HG03159 (cell line): ENCODE results near the gene SEC31B.

ENCODE experiments used
- ATAC-seq: cut with Tn5 transposase; IDR thresholded peaks from one replicate; pipeline ENCODE4 v1.9.1; 2021; ENCODE audit warnings: mild to moderate bottlenecking, moderate library complexity; ENCODE audit not compliant: unreplicated experiment

SEC31B gene

DNA sequence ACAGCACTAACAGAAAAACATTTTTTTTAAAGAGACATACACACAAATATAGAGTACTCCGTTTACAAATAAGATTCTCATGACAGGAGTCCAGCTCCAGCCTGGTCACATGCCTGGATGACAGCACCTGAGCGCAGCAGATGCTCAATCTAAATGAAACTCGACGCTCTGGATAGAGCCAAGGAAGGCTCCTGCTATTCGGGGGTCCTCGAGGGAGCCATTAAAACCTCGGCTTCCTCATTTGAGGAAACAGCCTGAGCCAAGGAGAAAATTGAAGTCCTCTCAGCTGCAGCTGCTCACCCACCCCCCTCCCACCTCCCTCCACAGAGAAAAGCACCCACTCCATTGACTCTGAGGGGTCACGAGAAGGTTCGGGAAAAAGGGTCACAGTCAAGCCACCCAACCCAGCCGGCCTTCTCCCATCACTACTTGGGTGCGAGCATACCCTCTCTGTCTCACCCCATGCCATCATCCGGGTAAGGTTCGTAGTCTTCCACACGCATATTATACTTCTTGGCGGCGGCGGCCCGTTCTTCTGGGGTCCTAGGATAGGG lies 9.3 kb upstream of the SEC31B start:
- ATAC-seq = no peak

DNA sequence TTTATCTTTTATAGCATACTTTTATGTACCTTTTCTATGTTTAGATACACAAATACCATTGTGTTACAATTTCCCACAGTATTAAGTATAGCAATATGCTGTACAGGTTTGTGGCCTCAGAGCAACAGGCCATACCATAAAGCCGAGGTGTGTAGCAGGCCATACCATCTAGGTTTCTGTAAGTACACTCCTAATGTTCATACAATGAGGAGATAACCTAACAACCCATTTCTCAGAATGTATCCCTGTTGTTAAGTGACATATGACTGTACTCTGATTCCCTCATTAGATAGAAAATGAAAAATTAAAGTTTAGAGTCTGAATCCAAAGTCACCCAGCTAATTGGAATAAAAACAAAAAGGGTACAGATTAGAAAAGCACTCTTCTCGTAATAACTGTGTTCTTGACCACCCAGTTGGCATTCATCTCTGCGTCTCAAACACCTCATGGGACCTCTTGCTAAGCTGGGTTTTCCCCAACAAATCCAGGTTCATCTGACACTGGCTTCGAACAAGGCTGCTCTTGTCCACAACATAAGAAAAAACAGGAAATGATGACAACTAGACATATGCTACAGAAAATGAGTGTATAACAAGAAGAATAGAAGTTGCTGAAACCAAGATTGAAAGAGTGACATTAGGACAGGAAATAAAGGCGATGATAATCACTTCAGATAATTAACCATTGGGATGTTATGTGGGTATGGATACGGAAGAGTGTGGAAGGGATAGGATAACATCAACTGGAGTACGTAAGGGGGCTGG lies 8.6 kb upstream of the SEC31B start:
- no peak for ATAC-seq

DNA sequence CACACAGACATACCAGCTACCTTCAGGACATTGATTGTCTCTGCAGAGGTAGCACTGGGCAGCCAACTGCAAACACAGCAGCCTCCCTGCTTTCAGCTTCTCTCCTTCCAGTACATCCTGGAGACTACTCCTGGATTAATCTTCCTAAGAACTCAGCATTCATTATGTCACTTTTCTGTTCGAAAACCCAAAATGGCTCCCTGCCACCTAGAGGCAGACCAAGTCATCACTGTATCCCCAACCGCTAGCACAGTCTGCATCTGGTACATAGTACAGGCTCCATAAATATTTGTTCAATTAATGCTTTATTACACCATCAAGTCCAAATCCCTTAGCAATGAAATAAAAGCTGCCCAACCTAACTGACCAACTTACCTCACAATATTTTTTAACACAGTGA lies 5.0 kb upstream of the SEC31B start:
- no peak for ATAC-seq

DNA sequence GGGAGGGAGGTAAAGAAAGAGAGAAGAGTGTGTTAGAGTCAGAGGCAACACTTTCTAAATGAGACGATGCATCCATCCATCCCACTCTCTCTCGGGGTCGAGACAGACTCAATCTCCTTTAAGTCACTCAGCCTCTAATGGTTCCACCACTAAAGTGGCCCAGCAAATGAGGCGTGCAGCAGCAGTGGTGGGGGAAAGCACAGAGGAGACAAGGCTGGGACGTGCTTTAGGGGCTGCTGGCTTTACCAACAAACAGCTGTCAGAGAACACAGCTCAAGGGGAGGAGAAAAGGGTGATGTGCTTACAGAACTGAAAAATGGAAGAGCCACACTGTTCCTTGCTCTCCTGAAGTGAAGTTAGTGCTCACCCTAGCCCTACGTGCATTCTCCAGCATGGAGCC lies 4.5 kb upstream of the SEC31B start:
- ATAC-seq = no peak

DNA sequence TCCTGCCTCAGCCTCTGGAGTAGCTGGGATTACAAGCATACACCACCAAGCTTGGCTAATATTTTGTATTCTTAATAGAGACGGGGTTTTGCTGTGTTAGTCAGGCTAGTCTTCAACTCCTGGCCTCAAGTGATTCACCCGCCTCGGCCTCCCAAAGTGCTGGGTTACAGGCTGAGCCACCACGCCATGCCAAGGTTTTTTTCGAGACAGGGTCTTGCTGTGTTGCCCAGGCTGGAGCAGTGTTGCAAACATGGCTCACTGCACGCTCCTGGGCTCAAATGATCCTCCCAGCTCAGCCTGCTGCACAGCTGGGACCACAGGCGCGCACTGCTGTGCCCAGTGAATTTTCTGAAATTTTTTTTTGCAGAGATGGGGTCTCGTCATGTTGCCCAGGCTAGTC lies 3.3 kb upstream of the SEC31B start:
- no peak for ATAC-seq

DNA sequence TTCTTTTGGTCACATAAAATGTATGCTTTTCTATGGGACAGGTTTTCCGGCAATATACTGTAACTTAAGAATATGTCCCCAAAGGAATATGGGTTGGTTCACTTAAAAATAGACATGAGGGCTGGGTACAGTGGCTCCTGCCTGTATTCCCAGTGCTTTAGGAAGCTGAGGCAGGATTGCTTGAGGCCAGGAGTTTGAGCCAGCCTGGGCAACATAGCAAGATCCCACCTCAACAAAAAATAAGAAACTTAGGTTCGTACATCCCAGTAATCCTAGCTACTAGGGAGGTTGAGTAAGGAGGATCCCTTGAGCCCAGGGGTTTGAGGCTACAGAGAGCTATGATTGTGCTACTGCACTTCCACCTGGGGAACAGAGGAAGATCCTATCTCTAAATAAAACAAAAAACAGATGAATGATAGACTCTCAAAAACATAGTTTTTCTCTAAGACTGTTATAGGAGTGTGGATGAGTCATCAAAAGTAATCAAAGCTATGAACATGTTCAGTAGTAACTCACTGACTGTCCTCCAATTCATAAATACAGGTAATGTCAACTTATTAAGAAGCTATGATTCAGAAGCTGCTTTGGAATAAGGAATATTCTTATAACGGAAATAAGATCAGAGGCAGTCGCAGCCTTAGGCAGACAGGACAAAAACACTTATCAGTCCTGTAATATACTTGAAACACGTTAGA lies 2.6 kb upstream of the SEC31B start:
- ATAC-seq = no peak

DNA sequence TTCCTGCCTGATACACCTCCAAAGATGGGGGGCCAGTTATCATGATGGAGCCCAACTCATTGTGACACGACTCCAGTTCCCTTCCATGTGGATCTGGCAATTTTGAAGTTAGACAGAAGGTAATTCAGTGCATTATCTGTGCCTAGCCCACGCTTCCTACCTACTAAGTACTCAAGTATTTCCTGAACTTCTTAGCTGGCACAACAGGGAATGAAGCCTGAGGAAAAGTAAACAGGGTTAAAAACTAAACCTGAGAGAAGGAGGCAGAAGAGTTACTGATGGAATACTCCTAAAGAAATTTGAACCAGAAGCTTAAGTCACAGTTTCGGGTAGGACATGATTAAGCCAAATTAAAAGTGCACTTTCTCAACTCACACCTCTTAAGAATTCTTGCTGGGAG lies 1.1 kb upstream of the SEC31B start:
- ATAC-seq = no peak

DNA sequence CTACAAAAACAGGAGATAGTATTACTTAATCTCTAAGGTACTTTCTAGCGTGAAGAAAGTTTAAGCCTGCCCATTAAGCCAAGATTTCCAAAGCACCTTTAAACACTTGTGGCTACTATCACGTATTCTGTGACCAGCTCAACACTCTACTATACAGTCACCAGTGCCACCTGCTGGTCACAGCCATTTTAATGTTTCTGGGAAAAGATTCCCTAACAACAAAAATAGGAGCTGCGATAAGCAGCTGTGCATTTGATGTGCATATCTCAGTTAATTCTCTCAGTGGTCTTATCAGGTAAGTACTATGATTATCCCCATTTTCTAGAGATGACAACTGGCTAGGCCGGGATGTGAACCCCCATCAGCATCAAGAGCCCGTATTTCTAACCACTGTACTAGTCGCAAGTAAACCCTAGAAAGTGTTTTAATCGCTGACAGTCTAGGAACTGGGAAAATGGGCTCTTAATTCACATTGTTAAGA lies 860 bp downstream of the SEC31B start:
- no peak for ATAC-seq

DNA sequence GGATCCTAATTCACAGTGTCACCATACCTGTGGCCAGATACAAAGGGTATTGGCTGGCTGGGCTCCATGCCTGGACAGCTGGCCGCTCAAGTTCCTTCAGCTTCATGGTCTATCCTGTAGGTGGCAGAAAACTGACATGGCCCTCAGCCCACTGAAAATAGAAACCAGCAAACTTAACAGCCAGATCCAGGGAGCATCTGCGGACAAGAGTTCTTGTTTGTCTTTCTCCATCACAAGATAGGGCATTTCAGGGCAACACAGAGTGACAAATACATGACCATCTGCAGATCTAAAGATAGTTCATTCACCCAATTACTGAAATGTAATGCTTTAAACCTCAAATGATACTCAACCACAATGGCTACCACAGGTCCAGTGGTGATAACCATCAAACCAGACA lies 2.8 kb downstream of the SEC31B start:
- ATAC-seq = no peak

DNA sequence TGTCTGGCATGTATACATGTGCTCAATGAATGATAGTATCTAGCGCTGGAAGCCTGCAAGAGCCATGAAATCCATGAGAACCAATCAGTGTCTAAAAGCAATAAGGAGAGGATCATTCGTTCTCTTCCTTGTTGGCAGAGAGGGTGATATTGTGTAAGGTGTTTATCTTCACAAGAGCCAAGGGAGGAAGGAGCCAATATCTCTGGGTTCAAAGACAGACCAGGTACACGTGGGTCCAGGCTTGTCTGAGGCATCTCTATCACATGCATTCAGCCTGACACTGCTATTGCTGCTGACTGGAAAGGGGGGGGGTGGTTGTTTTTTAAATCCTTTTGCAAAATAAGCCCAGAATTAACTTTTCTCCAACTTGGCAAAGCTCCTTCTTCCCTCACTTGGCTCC lies 4.0 kb downstream of the SEC31B start:
- ATAC-seq = no peak

DNA sequence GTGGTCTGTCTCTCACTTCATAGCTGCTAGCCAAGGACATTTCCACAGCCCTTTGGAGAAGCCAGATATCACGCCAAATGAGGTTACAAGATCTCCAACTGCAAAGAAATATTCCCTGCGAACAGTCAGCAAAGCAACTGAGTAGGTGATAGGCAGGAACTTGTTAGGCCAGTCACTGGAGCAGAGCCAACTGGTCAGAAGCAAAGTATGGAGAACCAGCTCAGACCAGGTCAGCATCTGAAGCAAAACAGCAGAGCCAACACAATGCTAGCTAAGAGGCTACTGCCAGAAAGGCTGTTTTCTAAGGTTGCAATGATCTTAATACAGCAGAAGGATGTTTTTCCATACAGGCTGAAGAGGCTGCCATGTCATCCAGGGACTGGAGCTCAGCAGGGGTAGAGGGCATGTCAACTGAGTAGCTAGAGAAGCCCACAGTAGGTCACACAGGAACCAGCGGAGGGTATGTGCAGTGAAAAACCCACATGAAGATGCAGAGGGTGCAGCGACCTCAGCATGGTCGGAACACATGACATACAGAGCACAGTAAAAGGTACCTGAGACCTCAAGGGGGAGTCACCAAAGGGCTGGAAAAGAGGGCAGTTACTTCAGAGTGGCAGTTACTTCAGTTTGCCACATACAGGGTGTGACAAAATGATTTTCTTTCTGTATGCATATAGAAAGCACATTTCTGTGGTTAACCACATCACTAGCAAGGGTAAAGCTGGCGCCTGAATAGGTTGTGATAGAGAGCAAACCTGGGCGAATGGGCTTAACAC lies 8.9 kb downstream of the SEC31B start:
- ATAC-seq = no peak

DNA sequence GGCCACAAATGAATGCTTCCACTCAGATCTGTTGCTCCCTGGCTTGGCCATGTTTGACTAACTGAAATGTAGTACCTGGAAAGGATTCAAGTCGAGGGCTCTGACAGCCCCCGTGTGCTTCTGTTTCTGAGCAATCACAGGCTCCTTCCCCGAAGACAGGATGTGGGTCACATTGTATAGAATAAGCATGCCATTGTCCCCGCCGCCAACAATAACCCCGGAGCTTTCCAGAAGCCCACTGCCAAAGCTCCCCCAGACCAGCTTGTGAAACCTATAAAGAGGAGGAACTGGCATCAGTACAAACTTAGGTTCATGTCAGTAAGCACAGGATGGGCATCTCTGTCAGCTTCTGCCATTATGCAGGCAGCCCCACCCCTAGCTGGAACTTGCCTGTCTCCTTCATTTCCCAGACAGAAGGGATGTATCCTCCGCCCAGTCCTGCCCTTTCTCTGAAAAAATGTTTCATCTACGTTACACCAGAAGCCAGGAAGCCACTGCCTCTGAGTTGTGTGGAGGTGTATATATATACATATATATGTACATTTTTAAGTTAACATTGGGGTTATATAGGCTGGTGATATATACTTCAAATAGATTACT lies 10.3 kb downstream of the SEC31B start:
- no peak for ATAC-seq

DNA sequence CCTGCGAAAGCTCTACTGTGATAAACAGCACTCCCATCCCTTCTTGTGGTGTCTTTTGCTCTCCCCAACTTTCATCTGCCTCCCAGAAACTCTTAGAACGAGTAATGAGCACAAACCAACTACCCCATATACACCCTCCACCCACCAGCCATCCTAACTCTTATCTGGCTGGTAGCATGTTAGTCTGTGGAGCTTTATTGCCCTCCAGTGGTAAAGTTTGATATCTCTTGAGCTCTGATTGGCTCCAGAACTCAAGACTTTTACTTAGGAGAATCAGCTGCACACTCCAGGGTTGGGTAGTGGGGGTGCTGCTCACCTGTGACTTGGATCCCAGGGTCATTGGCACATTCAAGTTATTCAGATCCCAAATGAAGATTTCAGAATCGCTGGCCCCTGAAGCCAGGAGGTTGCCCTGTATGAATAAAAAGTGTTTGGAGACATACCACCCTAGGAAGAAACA lies 10.9 kb downstream of the SEC31B start:
- ATAC-seq = peak; percentile 66

DNA sequence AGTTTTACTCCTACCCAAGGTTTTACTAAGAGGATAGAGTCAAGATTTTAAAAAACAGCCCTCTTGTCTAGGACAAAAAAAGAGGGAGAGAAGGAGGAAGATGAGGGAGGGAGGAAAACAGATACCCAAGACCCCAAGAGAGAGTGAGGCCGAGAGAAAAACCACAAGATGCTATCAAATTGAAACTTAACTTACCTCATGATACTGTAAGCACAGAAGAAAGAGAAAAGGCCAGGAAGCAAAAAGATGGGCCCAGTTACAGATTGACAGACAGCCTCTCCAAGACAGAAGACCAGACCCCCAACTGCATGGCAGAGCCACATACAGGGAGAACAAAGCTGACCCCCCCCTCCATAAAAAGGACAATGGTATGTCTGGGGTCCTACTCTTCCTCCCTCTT lies 11.4 kb downstream of the SEC31B start:
- ATAC-seq = no peak

DNA sequence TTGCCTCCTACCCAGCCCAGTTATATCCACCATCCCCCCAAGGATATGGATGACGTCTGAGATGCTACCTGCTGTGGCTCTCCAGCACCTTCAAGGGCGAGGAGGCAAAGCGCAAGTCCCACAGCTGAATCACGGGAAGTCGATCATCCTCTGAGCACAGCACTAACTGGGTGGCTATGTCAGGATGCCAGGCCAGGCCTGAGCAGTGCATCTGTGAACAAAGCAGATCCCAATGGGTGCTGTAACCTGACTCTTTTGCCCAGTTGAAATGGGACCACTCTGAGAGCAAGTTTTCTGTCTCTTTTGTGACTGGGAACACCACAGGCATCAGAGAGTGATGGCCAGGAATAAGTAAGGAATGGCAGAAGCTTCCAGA lies 12.3 kb downstream of the SEC31B start:
- ATAC-seq = no peak

DNA sequence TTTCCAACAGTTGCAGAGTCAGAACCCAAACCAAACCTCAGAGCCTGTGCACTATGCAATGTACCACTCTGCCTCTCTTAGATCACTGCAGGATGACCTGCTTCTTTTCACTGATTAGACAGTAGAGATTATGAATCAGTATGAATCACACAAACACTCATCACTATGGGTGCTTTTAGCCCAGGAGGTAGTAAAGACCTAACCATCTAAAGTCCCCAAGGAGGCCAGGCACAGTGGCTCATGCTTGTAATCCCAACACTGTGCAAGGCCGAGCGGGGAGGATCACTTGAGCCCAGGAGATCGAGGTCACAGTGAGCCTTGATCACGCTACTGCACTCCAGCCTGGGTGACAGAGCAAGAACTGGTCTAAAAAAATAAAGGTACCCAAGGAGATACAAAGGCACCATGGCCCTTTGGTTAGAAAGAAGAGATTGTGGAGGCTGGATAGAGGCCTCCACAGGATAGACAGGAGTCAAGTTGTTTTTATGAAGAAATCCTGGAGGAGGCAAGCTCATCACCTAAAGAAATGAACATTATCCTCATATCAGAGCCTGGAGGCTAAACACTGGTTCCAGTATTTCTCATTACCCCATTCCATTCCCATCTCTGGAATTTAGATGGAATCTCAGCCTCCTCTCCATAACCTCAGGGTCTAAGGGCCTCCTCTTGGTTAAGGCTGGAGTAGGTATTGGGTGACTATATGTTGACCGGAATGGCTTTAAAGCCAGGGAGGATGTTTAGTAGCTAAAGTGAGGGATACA lies 12.9 kb downstream of the SEC31B start:
- no peak for ATAC-seq

DNA sequence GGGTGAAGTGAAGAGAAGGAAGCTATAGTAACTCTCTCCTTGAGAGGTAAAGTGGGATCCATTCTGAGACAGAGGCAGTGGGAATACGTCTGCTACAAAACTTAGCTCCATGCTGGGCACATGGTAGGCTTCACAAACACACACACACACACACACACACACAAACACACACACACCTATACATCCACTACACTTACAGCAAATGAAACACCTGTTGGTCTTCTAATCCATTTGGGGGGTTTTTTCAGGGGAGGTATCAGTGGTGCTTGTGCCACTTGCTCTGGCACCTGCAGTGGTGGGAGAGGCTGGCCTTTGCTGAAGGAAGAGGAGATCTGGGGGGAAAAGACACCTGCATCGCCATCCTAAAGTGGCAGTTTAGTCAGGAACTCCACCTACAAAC lies 14.5 kb downstream of the SEC31B start:
- ATAC-seq = no peak

DNA sequence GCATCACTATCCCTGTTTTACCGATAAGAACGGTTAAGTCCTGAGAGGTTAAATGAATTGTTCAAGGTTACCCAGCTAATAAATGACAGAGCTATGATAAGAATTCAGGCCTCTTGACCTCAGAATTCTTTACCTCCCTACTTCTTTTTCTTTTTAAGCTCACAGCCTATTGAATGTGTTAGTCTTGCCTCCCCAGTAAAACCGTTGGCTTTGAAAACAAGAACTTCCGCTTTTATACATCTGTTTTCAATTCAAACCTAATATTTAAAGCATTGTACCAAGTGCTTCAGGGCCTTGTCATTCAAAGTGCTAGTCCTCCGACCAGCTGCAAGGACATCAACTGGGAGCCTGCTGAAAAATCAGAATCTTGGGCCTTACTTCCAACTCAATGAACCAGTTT lies 15.6 kb downstream of the SEC31B start:
- no peak for ATAC-seq

DNA sequence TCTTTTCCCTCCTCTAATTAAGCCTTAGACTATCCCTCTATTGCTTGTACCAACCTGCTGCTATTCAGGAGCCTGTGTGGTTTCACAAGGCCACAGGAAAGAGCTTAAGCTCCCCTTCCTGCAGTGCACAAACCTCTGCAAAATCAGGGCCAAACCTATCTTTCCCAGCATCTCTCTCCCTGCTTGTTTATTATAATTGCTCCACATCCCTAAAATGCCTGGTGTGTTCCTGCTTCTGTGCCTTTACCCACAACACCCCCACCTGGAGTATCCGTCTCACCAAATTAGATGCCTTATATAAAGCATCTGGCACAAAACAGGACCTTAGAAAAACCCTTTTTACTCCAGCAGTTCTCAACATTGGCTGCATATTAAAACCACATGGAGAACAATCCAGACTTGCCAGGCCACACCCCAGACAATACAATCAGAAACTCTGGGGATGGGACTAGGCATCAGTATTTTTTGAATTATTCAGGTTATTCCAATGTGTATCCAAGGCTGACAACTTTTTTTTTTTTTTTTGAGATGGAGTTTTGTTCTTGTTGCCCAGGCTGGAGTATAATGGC lies 16.7 kb downstream of the SEC31B start:
- ATAC-seq = no peak

DNA sequence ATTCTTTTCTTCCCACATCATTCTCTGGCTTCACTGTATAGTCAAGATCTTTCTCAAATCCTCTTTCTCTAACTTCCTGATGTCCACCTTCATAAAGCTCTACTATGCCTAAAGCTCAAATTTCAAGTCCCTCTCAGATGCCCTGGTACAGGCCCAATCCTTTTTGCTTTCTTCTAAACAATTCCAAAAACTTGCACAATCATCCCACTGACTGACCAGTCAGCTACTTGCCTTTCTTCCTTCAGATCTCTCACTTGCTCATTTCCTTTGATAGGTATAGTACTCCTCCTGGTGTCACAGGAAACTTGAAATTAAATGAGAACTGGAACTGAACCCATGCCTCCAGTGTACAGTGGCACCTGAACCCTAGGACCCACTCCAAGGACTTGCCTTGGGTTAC lies 18.2 kb downstream of the SEC31B start:
- no peak for ATAC-seq
